Measurements from ENCODE around the gene DHRSX. TPM values are rescaled to one million over a fixed set of nuclear protein-coding genes. Genes with fewer than 3 reads are reported as not detected.

Gene DHRSX
- total and polyA plus RNA-seq, 2 of the 8 experiments (the other 6 are each of a cell fraction or from before 2014, with no cell fraction given): 35.1 to 43.4 TPM

- TF ChIP-seq, protein P1, sequence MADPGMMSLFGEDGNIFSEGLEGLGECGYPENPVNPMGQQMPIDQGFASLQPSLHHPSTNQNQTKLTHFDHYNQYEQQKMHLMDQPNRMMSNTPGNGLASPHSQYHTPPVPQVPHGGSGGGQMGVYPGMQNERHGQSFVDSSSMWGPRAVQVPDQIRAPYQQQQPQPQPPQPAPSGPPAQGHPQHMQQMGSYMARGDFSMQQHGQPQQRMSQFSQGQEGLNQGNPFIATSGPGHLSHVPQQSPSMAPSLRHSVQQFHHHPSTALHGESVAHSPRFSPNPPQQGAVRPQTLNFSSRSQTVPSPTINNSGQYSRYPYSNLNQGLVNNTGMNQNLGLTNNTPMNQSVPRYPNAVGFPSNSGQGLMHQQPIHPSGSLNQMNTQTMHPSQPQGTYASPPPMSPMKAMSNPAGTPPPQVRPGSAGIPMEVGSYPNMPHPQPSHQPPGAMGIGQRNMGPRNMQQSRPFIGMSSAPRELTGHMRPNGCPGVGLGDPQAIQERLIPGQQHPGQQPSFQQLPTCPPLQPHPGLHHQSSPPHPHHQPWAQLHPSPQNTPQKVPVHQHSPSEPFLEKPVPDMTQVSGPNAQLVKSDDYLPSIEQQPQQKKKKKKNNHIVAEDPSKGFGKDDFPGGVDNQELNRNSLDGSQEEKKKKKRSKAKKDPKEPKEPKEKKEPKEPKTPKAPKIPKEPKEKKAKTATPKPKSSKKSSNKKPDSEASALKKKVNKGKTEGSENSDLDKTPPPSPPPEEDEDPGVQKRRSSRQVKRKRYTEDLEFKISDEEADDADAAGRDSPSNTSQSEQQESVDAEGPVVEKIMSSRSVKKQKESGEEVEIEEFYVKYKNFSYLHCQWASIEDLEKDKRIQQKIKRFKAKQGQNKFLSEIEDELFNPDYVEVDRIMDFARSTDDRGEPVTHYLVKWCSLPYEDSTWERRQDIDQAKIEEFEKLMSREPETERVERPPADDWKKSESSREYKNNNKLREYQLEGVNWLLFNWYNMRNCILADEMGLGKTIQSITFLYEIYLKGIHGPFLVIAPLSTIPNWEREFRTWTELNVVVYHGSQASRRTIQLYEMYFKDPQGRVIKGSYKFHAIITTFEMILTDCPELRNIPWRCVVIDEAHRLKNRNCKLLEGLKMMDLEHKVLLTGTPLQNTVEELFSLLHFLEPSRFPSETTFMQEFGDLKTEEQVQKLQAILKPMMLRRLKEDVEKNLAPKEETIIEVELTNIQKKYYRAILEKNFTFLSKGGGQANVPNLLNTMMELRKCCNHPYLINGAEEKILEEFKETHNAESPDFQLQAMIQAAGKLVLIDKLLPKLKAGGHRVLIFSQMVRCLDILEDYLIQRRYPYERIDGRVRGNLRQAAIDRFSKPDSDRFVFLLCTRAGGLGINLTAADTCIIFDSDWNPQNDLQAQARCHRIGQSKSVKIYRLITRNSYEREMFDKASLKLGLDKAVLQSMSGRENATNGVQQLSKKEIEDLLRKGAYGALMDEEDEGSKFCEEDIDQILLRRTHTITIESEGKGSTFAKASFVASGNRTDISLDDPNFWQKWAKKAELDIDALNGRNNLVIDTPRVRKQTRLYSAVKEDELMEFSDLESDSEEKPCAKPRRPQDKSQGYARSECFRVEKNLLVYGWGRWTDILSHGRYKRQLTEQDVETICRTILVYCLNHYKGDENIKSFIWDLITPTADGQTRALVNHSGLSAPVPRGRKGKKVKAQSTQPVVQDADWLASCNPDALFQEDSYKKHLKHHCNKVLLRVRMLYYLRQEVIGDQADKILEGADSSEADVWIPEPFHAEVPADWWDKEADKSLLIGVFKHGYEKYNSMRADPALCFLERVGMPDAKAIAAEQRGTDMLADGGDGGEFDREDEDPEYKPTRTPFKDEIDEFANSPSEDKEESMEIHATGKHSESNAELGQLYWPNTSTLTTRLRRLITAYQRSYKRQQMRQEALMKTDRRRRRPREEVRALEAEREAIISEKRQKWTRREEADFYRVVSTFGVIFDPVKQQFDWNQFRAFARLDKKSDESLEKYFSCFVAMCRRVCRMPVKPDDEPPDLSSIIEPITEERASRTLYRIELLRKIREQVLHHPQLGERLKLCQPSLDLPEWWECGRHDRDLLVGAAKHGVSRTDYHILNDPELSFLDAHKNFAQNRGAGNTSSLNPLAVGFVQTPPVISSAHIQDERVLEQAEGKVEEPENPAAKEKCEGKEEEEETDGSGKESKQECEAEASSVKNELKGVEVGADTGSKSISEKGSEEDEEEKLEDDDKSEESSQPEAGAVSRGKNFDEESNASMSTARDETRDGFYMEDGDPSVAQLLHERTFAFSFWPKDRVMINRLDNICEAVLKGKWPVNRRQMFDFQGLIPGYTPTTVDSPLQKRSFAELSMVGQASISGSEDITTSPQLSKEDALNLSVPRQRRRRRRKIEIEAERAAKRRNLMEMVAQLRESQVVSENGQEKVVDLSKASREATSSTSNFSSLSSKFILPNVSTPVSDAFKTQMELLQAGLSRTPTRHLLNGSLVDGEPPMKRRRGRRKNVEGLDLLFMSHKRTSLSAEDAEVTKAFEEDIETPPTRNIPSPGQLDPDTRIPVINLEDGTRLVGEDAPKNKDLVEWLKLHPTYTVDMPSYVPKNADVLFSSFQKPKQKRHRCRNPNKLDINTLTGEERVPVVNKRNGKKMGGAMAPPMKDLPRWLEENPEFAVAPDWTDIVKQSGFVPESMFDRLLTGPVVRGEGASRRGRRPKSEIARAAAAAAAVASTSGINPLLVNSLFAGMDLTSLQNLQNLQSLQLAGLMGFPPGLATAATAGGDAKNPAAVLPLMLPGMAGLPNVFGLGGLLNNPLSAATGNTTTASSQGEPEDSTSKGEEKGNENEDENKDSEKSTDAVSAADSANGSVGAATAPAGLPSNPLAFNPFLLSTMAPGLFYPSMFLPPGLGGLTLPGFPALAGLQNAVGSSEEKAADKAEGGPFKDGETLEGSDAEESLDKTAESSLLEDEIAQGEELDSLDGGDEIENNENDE (IDR thresholded peaks at IDR 0.05; ENCODE audit: insufficient replicate concordance, low read length): no peak
- TF ChIP-seq GABPA (IDR thresholded peaks at IDR 0.05; ENCODE audit: borderline replicate concordance, insufficient read depth, low read length) (no peak), MAFK (IDR thresholded peaks at IDR 0.05; ENCODE audit: low read depth, low read length) (no peak), SIN3A (conservative IDR thresholded peaks at IDR 0.05 in 1 of 2, IDR thresholded peaks at IDR 0.05 in 1 of 2; ENCODE audit: low read depth in 1 of 2, low read length in 2 of 2) (no peak), CTBP2 (IDR thresholded peaks at IDR 0.05; ENCODE audit: borderline replicate concordance, insufficient read depth, insufficient read length, low read length) (no peak), EGR1 (IDR thresholded peaks at IDR 0.05; ENCODE audit: borderline replicate concordance, low read depth, low read length) (no peak), CBX5 (IDR thresholded peaks at IDR 0.05; ENCODE audit: low read depth, low read length) (no peak), POLR2A (IDR thresholded peaks at IDR 0.05; ENCODE audit: control extremely low read depth in 1 of 2, low read depth in 2 of 2, low read length in 2 of 2) (no peak), JUND (IDR thresholded peaks at IDR 0.05; ENCODE audit: low read length) (no peak), PHF8 (conservative IDR thresholded peaks at IDR 0.05; ENCODE audit: low read depth, low read length) (no peak), EP300 (IDR thresholded peaks at IDR 0.05; ENCODE audit: borderline replicate concordance in 1 of 2, low read depth in 2 of 2, low read length in 2 of 2) (no peak)
These were observed 130.3 kb downstream of the DHRSX start (continued) for GRCh38 chrX:2370456-2370855.
